HG02981 (cell line): Measurements from ENCODE around the gene EIF4G3.
"Not testable (repeated sequence)": the region's sequence is repeated elsewhere in the genome, so short reads cannot be mapped to it uniquely, and the experiment has no call there.

Source experiments
- ATAC-seq: cut with Tn5 transposase; IDR thresholded peaks from one replicate; pipeline ENCODE4 v1.9.1; 2021; ENCODE audit warnings: mild to moderate bottlenecking, moderate library complexity; ENCODE audit not compliant: unreplicated experiment

Gene EIF4G3

GRCh38 chr1:20837554-20838192 lies 339.0 kb downstream of the EIF4G3 start:
- ATAC-seq: no peak

- ATAC-seq: no peak
Measured at GRCh38 chr1:20836230-20836629, 340.5 kb downstream of the EIF4G3 start.

GRCh38 chr1:20834780-20835179 lies 341.9 kb downstream of the EIF4G3 start:
- ATAC-seq: no peak

DNA sequence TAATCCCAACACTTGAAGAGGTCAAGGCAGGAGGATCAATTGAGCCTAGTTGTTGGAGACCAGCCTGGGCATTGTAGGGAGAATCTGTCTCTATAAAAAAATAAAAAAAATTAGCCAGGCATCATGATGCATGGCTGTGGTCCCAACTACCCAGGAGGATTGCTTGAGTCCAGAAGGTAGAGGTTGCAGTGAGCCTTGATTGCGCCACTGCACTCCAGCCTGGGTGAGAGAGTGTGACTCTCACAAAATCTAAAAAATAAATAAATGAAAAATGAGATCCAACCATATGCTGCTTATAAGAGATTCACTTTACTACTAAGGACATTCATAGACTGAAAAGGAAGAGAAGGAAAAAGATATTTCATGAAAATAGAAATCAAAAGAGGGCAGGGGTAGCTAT lies 342.5 kb downstream of the EIF4G3 start:
- no peak for ATAC-seq

- ATAC-seq: no peak
Measured at GRCh38 chr1:20830378-20830777, 346.3 kb downstream of the EIF4G3 start.

- ATAC-seq: no peak
Measured at GRCh38 chr1:20829946-20830345, 346.8 kb downstream of the EIF4G3 start.

GRCh38 chr1:20829531-20829930 lies 347.2 kb downstream of the EIF4G3 start:
- no peak for ATAC-seq

GRCh38 chr1:20823845-20824244 lies 352.9 kb downstream of the EIF4G3 start:
- ATAC-seq: no peak

DNA sequence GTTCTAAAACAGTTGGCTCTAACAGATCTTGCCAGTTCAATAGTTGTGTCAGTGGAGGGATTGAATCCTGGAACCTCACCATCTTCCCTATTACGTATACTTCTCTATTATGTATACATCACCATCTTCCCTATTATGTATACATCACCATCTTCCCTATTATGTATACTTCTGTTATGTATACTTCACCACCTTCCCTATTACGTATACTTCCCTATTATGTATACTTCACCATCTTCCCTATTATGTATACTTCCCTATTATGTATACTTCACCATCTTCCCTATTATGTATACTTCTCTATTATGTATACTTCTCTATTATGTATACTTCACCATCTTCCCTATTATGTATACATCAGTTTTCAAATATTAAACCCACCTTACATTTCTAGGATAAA lies 355.2 kb downstream of the EIF4G3 start:
- ATAC-seq: no peak

DNA sequence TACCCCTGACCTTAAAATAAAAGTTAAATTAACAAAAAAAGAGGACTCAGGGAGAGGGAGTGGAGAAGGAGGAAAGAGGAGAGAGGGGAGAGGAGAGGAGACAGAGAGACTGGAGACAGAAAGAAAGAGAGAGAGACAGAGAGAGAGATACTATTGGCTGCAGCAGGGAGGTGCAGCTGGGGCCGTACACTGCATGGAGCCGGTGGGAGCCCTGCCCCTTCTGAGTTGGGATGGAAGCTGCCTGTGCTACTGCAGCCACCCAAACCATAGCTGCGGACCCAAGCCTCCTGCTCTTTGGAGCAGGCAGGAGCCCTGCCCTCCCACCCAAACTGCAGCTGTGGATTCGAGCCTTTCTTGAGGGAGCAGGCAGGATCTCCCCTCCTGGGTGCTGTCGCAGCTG lies 356.9 kb downstream of the EIF4G3 start:
- no peak for ATAC-seq

DNA sequence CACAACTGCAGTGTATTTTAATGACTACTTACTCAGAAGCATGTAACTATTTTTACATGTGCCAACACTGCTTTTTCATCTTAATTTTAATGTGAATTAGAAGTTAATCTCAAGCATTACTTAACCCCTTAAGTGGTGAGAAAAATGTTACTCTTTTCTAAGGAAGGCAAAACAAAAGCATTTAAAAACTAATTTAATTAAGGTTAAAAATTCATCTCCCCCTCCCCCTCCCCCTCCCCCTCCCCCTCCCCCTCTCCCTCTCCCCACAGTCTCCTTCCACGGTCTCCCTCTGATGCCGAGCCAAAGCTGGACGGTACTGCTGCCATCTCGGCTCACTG lies 362.2 kb downstream of the EIF4G3 start:
- no peak for ATAC-seq

DNA sequence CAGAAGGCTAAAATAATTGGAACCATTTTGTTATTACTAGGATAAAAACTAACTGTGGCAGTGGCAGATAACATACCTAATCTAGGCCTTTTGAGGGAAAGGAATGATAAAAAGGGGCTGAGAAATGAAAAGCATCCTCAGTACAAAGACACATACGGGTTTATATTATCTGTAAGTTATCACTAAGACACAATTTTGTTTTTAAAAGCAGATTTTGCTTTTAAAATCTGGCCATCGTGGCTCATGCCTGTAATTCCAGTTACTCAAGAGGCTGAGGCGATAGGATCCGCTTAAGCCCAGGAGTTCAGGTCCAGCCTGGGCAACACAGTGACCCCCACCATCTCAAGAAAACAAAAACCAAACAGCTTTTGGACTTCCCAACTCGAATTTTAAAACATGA lies 364.8 kb downstream of the EIF4G3 start:
- ATAC-seq: no peak

DNA sequence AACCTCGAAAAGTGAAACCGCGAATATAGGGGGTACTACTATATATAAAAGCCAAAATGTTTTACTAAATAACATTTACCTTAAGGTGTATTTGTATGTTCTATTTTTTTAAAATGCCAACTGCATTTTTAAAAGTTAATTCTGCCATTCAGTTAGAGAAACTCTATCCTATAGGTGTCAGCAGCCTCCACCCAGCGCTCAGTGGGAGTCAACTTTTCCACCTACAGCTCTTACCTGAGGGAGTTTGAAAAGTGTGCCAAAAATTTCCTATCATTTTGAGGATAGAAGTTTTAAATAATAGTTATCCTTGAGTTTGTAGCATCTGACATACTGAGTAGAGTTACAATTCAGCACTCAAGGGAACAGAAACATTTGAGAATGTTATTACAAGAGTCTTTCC lies 383.5 kb downstream of the EIF4G3 start:
- ATAC-seq: no peak

GRCh38 chr1:20792196-20792595 lies 384.5 kb downstream of the EIF4G3 start:
- no peak for ATAC-seq

DNA sequence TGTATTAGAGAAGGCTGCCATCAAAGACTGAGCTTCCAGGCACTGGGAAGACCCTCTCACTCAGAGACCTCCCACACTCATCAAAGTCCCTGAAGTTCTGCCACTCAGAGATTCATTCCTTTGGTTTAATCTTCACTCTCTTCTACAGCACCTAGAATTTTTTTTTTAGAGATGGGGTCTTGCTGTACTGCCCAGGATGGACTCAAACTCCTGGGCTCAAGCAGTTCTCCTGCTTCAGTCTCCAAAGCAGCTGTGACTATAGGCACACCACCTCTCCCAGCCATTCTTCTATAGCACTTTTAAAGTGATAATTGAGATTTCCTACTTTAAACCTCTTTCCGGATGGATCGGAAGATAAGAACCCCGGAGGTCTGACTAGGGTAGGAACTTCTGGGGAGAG lies 385.9 kb downstream of the EIF4G3 start:
- no peak for ATAC-seq

DNA sequence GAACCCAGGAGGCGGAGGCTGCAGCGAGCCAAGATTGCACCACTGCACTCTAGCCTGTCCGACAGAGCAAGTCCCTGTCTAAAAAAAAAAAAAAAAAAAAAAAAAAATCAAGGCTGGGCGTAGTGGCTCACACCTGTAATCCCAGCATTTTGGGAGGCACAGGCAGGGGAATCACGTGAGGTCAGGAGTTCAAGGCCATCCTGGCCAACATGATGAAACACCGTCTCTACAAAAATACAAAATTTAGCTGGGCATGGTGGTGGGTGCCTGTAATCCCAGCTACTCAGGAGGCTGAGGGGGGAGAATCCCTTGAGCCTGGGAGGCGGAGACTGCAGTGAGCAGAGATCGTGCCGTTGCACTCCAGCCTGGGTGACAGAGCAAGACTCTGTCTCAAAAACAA lies 387.1 kb downstream of the EIF4G3 start:
- ATAC-seq: not testable (repeated sequence)

DNA sequence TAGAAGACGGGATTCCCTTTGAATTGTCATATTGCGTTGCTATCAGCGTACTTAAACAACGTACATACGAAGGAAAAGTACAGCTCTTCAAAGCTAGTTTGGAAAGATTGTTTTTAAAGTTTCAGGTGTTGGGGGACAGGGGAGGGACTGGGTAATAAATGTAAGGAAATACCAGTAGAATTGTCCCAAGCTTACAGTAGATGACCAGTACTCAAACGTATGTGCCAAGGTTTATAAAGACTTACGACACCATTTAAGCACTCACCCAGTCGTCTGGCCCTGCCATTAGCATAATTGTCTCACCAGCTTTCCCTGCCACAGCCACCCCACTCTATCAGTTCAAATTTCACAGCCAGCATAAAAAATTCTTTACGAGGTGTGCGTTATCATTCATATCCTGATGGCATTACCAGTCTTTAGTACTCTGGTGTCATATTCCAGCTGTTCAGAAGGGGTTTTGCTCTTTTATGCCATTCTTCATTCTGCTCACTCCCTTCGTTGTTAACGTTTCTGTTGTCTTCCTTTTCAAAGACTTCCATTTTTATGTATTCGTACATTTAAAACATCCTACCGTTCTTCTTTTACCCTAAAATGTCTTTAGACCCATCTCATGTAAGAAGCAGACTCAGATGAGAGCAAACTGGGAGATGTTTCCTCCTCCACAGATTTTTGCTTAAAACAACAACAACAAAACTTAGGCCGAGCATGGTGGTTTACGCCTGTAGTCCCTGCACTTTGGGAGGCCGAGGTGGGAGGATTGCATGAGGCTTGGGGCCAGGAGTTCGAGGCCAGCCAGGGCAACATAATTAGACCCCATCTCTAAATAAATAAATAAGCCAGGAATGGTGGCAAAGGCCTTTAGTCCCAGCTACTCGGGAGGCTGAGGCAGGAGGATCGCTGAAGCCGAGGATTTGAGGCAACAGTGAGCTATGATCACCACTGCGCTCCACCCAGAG lies 388.6 kb downstream of the EIF4G3 start:
- ATAC-seq: no peak

- peak; percentile 48 for ATAC-seq
Measured at GRCh38 chr1:20787029-20787839, 389.5 kb downstream of the EIF4G3 start, which contains the start of gene HP1BP3. Gene HP1BP3, minus strand, starts transcription at chr1:20787307. Its CDS starts 6,867 bp downstream, at chr1:20780440.

DNA sequence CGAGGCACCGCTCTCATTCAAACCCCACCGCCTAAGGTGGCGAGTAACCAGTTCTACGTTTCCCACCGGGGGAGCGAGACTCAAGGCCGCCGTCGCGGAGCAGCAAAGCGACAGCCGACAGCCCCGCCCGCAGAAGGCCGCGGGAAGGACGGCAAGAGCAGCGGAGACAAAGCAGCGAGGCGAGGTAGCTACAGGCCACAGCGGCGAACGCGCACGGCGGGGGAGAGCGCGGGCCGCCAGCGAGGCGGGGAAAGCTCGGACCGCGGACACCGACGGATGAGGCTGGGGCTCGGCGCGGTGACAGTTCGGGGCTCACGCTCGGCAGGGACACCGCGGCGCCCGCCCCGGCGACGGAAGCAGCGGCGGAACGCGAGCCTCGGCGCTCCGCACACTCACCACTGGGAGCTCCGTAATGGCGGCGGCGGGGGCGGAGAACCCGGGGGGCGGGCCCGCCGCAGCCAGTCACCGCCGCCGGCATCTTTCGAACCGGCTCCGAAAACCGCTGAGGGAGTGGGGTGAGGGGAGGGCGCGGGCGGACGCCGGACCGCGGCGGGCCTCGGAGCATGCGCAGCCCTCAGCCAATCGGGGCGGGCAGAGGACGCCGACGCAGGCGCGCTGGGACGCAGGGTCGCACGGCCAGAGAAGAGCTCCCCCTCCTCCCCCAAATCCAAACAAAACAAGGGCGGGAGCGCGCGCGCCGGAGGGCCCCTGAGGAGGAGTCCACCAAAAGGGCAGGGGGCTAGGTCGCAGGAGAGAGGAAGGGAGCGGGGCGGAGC lies 390.3 kb downstream of the EIF4G3 start:
- ATAC-seq: peak; percentile 73

GRCh38 chr1:20785907-20786252 lies 390.8 kb downstream of the EIF4G3 start:
- peak; percentile 3 for ATAC-seq

GRCh38 chr1:20775700-20776099 lies 401.0 kb downstream of the EIF4G3 start:
- no peak for ATAC-seq
